ENCODE data around the gene SNAPC4. TPM values are rescaled to one million over a fixed set of nuclear protein-coding genes. Genes with fewer than 3 reads are reported as not detected.

Gene SNAPC4
- polyA plus RNA-seq, 1 of the 3 experiments (the other 2 are of a cell fraction) = 9.2 TPM

- Histone ChIP-seq H3K27ac (ENCODE audit: low read depth in 2 of 2, low read length in 1 of 2) (peak overlapping the region in 1 of 2 experiments; percentile 90; a peak in 2 of 4 replicates), H4K20me1 (ENCODE audit: insufficient read depth) (no peaks in the 10 kb centered on the region), H3K4me2 (no peak overlapping the region), H3K4me1 (ENCODE audit: control insufficient read depth in 1 of 2, insufficient read depth in 2 of 2, low read depth in 1 of 2, low read length in 1 of 2) (peaks cover 0 to 43% of the 10 kb centered on the region in 2 experiments; a peak in 1 of 4 replicates), H2AFZ (ENCODE audit: low read depth) (no peak overlapping the region), H3K27me3 (ENCODE audit: insufficient read depth) (no peaks in the 10 kb centered on the region), H3F3A (replicated peaks; ENCODE audit: insufficient read depth) (no peaks in the 10 kb centered on the region), H3K4me3 (ENCODE audit: low read depth in 2 of 2, low read length in 1 of 2) (no peak overlapping the region), H3K9ac (no peak overlapping the region), H3K36me3 (replicated peaks in 1 of 2; ENCODE audit: control insufficient read depth in 1 of 2, insufficient read depth in 2 of 2, low read length in 1 of 2) (peaks cover 0 to 15% of the 10 kb centered on the region in 2 experiments), H3K79me2 (ENCODE audit: insufficient read depth) (no peaks in the 10 kb centered on the region), H3K9me3 (no peaks in the 10 kb centered on the region), H3K9me2 (no peaks in the 10 kb centered on the region)
- 96% methylated on average over 7 of the region's 21 CpGs for WGBS (ENCODE audit: low lambda C conversion rate)
- DNase-seq = no peak
- CTCF ChIA-PET = interaction anchor here (0.9 to 5.5 kb wide), 15 partner anchors 9 to 138 kb away, joined by 3 to 65 read pairs (median 6); partner anchors contain the start of genes DNLZ, GPSM1 and SNAPC4
- TF ChIP-seq JUND (IDR thresholded peaks at IDR 0.05) (no peak), RXRA (IDR thresholded peaks at IDR 0.05; ENCODE audit: borderline replicate concordance, low read depth) (no peak), YY1 (IDR thresholded peaks at IDR 0.05; ENCODE audit: low read depth) (no peak), MEF2A (IDR thresholded peaks at IDR 0.05; ENCODE audit: borderline replicate concordance, low read depth) (no peak), TAF1 (IDR thresholded peaks at IDR 0.05; ENCODE audit: borderline replicate concordance, low read depth, low read length) (no peak), RAD21 (IDR thresholded peaks at IDR 0.05; ENCODE audit: low read length) (no peak), RCOR1 (IDR thresholded peaks at IDR 0.05; ENCODE audit: low read length) (no peak), EP300 (IDR thresholded peaks at IDR 0.05; ENCODE audit: borderline replicate concordance in 1 of 2, low read depth in 1 of 2, low read length in 1 of 2) (no peak), EZH2phosphoT487 (IDR thresholded peaks at IDR 0.05; ENCODE audit: borderline replicate concordance, low read depth) (no peak), ZBTB33 (IDR thresholded peaks at IDR 0.05; ENCODE audit: borderline replicate concordance, low read depth) (no peak), MXI1 (IDR thresholded peaks at IDR 0.05; ENCODE audit: low read depth, low read length) (no peak), SMC3 (IDR thresholded peaks at IDR 0.05; ENCODE audit: low read depth, low read length) (no peak), FOSL2 (IDR thresholded peaks at IDR 0.05; ENCODE audit: borderline replicate concordance, low read depth) (no peak), CHD2 (IDR thresholded peaks at IDR 0.05; ENCODE audit: low read length, partially characterized antibody) (no peak), NFIC (IDR thresholded peaks at IDR 0.05; ENCODE audit: borderline replicate concordance) (no peak), RFX5 (IDR thresholded peaks at IDR 0.05; ENCODE audit: low read length) (no peak)
- TF ChIP-seq, protein P1, sequence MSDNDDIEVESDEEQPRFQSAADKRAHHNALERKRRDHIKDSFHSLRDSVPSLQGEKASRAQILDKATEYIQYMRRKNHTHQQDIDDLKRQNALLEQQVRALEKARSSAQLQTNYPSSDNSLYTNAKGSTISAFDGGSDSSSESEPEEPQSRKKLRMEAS (IDR thresholded peaks at IDR 0.05; ENCODE audit: low read depth) = no peak
- TF ChIP-seq, protein P2, sequence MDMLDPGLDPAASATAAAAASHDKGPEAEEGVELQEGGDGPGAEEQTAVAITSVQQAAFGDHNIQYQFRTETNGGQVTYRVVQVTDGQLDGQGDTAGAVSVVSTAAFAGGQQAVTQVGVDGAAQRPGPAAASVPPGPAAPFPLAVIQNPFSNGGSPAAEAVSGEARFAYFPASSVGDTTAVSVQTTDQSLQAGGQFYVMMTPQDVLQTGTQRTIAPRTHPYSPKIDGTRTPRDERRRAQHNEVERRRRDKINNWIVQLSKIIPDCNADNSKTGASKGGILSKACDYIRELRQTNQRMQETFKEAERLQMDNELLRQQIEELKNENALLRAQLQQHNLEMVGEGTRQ (IDR thresholded peaks at IDR 0.05; ENCODE audit: borderline replicate concordance, low read depth, low read length) = no peak
- POLR2A ChIA-PET = interaction anchor here (0.9 to 3.7 kb wide), 4 partner anchors 9 to 26 kb away, joined by 3 to 36 read pairs (median 4); partner anchors contain the start of gene DNLZ
Observed at GRCh38 chr9:136372006-136372405, 28.0 kb downstream of the SNAPC4 start.
